GM23338 (cell line): ENCODE measurements around the gene DCAF17.

ENCODE experiments used
- CREB1 ChIP-seq: fragments of 250-450 bp; sonication (Bioruptor Pico); IDR thresholded peaks from 2 replicates; pipeline ENCODE4 v1.5.0; 2020; ENCODE audit warnings: low read depth, mild to moderate bottlenecking, moderate library complexity
- CTCF ChIP-seq, 2 experiments: fragments of 200-600 bp in 1 of 2; sonication (generic) in 1 of 2; conservative IDR thresholded peaks; 2 replicates each; pipeline versions ENCODE4 v1.5.1 to v1.6.1; 2016 to 2017; ENCODE audit warnings: antibody characterized with exemption in 2 of 2, low read depth in 2 of 2, mild to moderate bottlenecking in 2 of 2, moderate library complexity in 1 of 2
- EZH2 ChIP-seq: fragments of 200-600 bp; sonication (generic); IDR thresholded peaks from one replicate; pipeline ENCODE4 v1.8.0; 2017; ENCODE audit warnings: antibody characterized with exemption, mild to moderate bottlenecking, low read depth; ENCODE audit not compliant: unreplicated experiment
- EZH2phosphoT487 ChIP-seq: fragments of 200-600 bp; sonication (generic); IDR thresholded peaks from one replicate; pipeline ENCODE4 v1.8.1; 2018; ENCODE audit warnings: antibody characterized with exemption; ENCODE audit not compliant: unreplicated experiment
- JUNB ChIP-seq: IDR thresholded peaks from one replicate; pipeline ENCODE4 v1.6.1; 2016; ENCODE audit warnings: antibody characterized with exemption; ENCODE audit not compliant: unreplicated experiment
- POLR2AphosphoS5 ChIP-seq: IDR thresholded peaks from 2 replicates; pipeline ENCODE4 v1.6.1; 2016; ENCODE audit warnings: antibody characterized with exemption, low read depth
- REST ChIP-seq: IDR thresholded peaks from one replicate; pipeline ENCODE4 v1.6.1; 2018; ENCODE audit warnings: antibody characterized with exemption; ENCODE audit not compliant: unreplicated experiment

GRCh38 chr2:171469176-171469575, 35.1 kb downstream of the DCAF17 start:
- no peak for TF ChIP-seq CTCF (conservative IDR thresholded peaks at IDR 0.05; ENCODE audit: low read depth in 2 of 2)
- TF ChIP-seq REST: no peak
- no peak for TF ChIP-seq CREB1 (CRISPR knock-in tag)
- TF ChIP-seq POLR2AphosphoS5: no peak
- TF ChIP-seq EZH2: no peak
- no peak for TF ChIP-seq EZH2phosphoT487
- no peak for TF ChIP-seq JUNB
